Gastroesophageal sphincter (tissue), 4 donors: ENCODE measurements around the gene TANGO6. TPM values are rescaled to one million over a fixed set of nuclear protein-coding genes. Genes with fewer than 3 reads are reported as not detected.

Experiments
- ATAC-seq: fragments of 150-250 bp; one replicate; pipeline ENCODE4 v1.9.1; 2016; ENCODE audit warnings: mild to moderate bottlenecking, moderate library complexity
- H3K27ac ChIP-seq, 4 donors: fragments of 200-600 bp; sonication (generic) in 3 of 4; 1 replicate in 3 of 4; 2 replicates in 1 of 4; pipeline ENCODE4 v1.5.1; 2016 to 2019
- H3K27me3 ChIP-seq: fragments of 200-600 bp; sonication (generic); one replicate; pipeline ENCODE4 v1.5.1; 2019
- H3K36me3 ChIP-seq, 2 donors: fragments of 200-600 bp; sonication (generic); one replicate each; pipeline ENCODE4 v1.5.1; 2019; ENCODE audit warnings: control low read depth in 1 of 2
- H3K4me1 ChIP-seq, 3 donors: fragments of 200-600 bp; sonication (generic); 1 replicate in 2 of 3; 2 replicates in 1 of 3; pipeline ENCODE4 v1.5.1; 2016 to 2019; ENCODE audit warnings: control low read depth in 2 of 3
- H3K4me3 ChIP-seq, 2 donors: fragments of 200-600 bp; sonication (generic); one replicate each; pipeline ENCODE4 v1.5.1; 2019; ENCODE audit warnings: mild to moderate bottlenecking in 1 of 2, moderate library complexity in 1 of 2
- H3K9me3 ChIP-seq, 3 donors: fragments of 200-600 bp; sonication (generic); one replicate each; pipeline ENCODE4 v1.5.1; 2017 to 2019; ENCODE audit warnings: control low read depth in 2 of 3
- CTCF ChIP-seq, 4 experiments: fragments of 200-600 bp in 2 of 4; fragments of 450-650 bp in 2 of 4; sonication (generic) in 1 of 4; IDR thresholded peaks; one replicate each; pipeline ENCODE4 v1.5.1; 2017 to 2019; ENCODE audit warnings: antibody characterized with exemption in 4 of 4, mild to moderate bottlenecking in 2 of 4, moderate library complexity in 2 of 4
- EP300 ChIP-seq: sonication (generic); formaldehyde crosslinking; IDR thresholded peaks from one replicate; pipeline ENCODE4 v1.6.1; 2017; ENCODE audit warnings: antibody characterized with exemption, mild to moderate bottlenecking
- POLR2A ChIP-seq, 2 donors: fragments of 450-650 bp; IDR thresholded peaks; one replicate each; pipeline ENCODE4 v1.6.1; 2017; ENCODE audit warnings: antibody characterized with exemption in 2 of 2, mild to moderate bottlenecking in 2 of 2, moderate library complexity in 1 of 2
- POLR2AphosphoS5 ChIP-seq: sonication (generic); formaldehyde crosslinking; IDR thresholded peaks from one replicate; pipeline ENCODE4 v1.6.1; 2017; ENCODE audit warnings: antibody characterized with exemption
- WGBS, 2 donors: methylation state at CpG; one replicate each; pipeline ENCODE4 v1.1.5; 2018; ENCODE audit warnings: low coverage in 1 of 2; 5-methylcytosine and 5-hydroxymethylcytosine counted together
- total RNA-seq, 4 donors: library from RNA; depleted of rRNA; stranded (reverse); fragments of >200 nt; gene quantifications; one replicate each; pipeline ENCODE4 v1.1.0, GENCODE V29; 2016

TANGO6 gene
- total RNA-seq, 4 donors from 2014 or later, result 19.5 to 29.7 (median 21.0) TPM

GRCh38 chr16:68875871-68876270 lies 32.5 kb downstream of the TANGO6 start:
- Histone ChIP-seq H3K9me3 (no peaks in the 10 kb centered on the region), H3K4me1 (no peaks in the 10 kb centered on the region), H3K27ac (no peak overlapping the region), H3K4me3 (no peak overlapping the region), H3K27me3 (no peaks in the 10 kb centered on the region), H3K36me3 (peaks cover 0 to 98% of the 10 kb centered on the region in 2 donors)
- no peak for TF ChIP-seq POLR2AphosphoS5
- no peak for TF ChIP-seq EP300
- no peak for TF ChIP-seq POLR2A (IDR thresholded peaks at IDR 0.05)
- TF ChIP-seq CTCF (IDR thresholded peaks at IDR 0.05), result no peak
- ATAC-seq, result no peak
- WGBS, 2 donors, result 97 to 100% methylated on average over 2 to 4 of the region's 4 CpGs

- Histone ChIP-seq H3K27me3 (no peaks in the 10 kb centered on the region), H3K9me3 (no peaks in the 10 kb centered on the region), H3K27ac (no peak overlapping the region), H3K36me3 (peaks cover 0 to 49% of the 10 kb centered on the region in 2 donors), H3K4me1 (peaks cover 0 to 31% (median 0%) of the 10 kb centered on the region in 3 donors), H3K4me3 (no peak overlapping the region)
- WGBS, 2 donors, result 94 to 100% methylated on average over 3 to 6 of the region's 6 CpGs
- no peak for ATAC-seq
- TF ChIP-seq EP300 (no peak), CTCF (IDR thresholded peaks at IDR 0.05) (no peak), POLR2A (IDR thresholded peaks at IDR 0.05) (no peak), POLR2AphosphoS5 (no peak)
These were observed 40.4 kb downstream of the TANGO6 start for GRCh38 chr16:68883685-68884084.

GRCh38 chr16:68884401-68884800 lies 41.1 kb downstream of the TANGO6 start:
- Histone ChIP-seq H3K9me3 (no peaks in the 10 kb centered on the region), H3K4me1 (peaks cover 0 to 38% (median 0%) of the 10 kb centered on the region in 3 donors), H3K27me3 (no peaks in the 10 kb centered on the region), H3K36me3 (peaks cover 0 to 42% of the 10 kb centered on the region in 2 donors), H3K4me3 (no peak overlapping the region), H3K27ac (peak overlapping the region in 1 of 4 donors; percentile 9)
- 44 to 67% methylated on average over 1 of the region's 1 CpG for WGBS, 2 donors
- TF ChIP-seq POLR2AphosphoS5, result no peak
- TF ChIP-seq CTCF (IDR thresholded peaks at IDR 0.05), result no peak
- TF ChIP-seq EP300, result no peak
- TF ChIP-seq POLR2A (IDR thresholded peaks at IDR 0.05), result no peak
- ATAC-seq, result no peak

- 33 to 46% methylated on average over 7 of the region's 7 CpGs for WGBS, 2 donors
- Histone ChIP-seq H3K9me3 (no peaks in the 10 kb centered on the region), H3K27me3 (no peaks in the 10 kb centered on the region), H3K4me3 (no peak overlapping the region), H3K36me3 (peaks cover 0 to 35% of the 10 kb centered on the region in 2 donors), H3K4me1 (peaks cover 0 to 45% (median 0%) of the 10 kb centered on the region in 3 donors), H3K27ac (peak overlapping the region in 1 of 4 donors; percentile 9)
- ATAC-seq, result no peak
- no peak for TF ChIP-seq POLR2A (IDR thresholded peaks at IDR 0.05)
- TF ChIP-seq CTCF (IDR thresholded peaks at IDR 0.05), result no peak
- TF ChIP-seq POLR2AphosphoS5, result no peak
- no peak for TF ChIP-seq EP300
These were observed 41.8 kb downstream of the TANGO6 start for GRCh38 chr16:68884861-68885720.

GRCh38 chr16:68887107-68887506 lies 43.8 kb downstream of the TANGO6 start:
- TF ChIP-seq POLR2A (IDR thresholded peaks at IDR 0.05) (no peak), CTCF (IDR thresholded peaks at IDR 0.05) (no peak), EP300 (no peak), POLR2AphosphoS5 (no peak)
- H3K27ac ChIP-seq, result no peak overlapping the region
- peaks cover 0 to 17% of the 10 kb centered on the region in 2 donors for H3K36me3 ChIP-seq
- 100% methylated on average over 1 of the region's 1 CpG; no CpG with 5 or more reads in 1 of the 2 donors for WGBS, 2 donors
- no peaks in the 10 kb centered on the region for H3K27me3 ChIP-seq
- H3K9me3 ChIP-seq, result no peaks in the 10 kb centered on the region
- ATAC-seq, result no peak
- H3K4me1 ChIP-seq, result peaks cover 0 to 59% (median 0%) of the 10 kb centered on the region in 3 donors
- no peak overlapping the region for H3K4me3 ChIP-seq
